Bone marrow (tissue), 2 donors: ENCODE results near the gene USP35.
A peak's percentile ranks its signal among the peaks of the same experiment; 100 is the strongest.

ENCODE experiments used
- DNase-seq, 2 donors: peaks; one replicate each; lab custom pipeline; 2025; lab: John Stamatoyannopoulos, UW

The USP35 gene, protein sequence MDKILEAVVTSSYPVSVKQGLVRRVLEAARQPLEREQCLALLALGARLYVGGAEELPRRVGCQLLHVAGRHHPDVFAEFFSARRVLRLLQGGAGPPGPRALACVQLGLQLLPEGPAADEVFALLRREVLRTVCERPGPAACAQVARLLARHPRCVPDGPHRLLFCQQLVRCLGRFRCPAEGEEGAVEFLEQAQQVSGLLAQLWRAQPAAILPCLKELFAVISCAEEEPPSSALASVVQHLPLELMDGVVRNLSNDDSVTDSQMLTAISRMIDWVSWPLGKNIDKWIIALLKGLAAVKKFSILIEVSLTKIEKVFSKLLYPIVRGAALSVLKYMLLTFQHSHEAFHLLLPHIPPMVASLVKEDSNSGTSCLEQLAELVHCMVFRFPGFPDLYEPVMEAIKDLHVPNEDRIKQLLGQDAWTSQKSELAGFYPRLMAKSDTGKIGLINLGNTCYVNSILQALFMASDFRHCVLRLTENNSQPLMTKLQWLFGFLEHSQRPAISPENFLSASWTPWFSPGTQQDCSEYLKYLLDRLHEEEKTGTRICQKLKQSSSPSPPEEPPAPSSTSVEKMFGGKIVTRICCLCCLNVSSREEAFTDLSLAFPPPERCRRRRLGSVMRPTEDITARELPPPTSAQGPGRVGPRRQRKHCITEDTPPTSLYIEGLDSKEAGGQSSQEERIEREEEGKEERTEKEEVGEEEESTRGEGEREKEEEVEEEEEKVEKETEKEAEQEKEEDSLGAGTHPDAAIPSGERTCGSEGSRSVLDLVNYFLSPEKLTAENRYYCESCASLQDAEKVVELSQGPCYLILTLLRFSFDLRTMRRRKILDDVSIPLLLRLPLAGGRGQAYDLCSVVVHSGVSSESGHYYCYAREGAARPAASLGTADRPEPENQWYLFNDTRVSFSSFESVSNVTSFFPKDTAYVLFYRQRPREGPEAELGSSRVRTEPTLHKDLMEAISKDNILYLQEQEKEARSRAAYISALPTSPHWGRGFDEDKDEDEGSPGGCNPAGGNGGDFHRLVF

DNA sequence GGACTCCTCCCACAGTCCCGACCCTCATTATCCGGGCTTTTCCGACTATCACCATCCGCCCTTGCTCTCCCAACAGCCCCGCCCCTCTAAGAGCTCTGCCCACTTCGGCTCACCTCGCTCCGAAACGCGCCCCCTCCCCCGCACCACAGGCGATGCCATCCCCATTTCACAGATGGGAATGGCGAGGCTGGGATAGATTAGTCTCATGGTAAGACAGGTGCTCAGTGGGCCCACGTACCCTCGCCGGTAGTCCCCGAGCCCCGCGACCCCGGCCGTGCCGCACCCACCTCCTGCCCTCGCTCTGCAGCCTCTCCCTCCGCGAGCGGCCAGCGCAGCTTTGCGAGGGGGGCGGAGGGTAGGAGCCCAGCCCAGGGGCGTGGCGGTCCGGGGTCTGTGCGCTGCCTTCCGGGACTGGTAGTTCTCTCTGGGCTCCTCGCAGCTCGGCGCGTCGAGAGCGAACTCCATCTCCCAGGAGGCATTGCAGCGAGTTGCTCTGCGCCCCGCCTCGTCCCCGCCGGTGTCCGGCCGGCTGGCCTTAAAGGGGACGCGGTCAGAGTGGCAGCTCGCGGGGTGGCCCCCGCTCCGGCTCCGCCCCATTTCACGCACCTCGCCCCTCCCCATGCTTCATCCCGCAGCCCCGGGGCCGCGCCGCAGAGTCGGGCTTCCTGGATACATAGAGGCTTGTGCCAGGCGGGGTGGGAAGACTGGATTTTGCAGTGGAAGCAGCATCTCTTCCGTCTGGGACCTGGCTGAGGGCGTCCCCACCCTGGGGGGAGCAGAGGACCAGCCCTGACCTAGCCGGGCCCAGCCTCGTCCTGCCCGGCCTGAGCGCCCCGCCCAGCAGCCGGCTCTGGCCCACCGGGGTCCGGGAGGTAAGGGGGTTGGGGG is at the start of gene USP35, which contains the start of gene KCTD21:
Gene USP35 (plus strand): TSS at position 634 of the 888 bp plus-strand sequence. CDS start 7,327 bp downstream, outside the sequence.
Gene KCTD21 (minus strand): TSS at position 341 of the 888 bp plus-strand sequence. CDS start 14,072 bp downstream, outside the sequence.
- DNase-seq, result peak; percentile 92 to 96

DNA sequence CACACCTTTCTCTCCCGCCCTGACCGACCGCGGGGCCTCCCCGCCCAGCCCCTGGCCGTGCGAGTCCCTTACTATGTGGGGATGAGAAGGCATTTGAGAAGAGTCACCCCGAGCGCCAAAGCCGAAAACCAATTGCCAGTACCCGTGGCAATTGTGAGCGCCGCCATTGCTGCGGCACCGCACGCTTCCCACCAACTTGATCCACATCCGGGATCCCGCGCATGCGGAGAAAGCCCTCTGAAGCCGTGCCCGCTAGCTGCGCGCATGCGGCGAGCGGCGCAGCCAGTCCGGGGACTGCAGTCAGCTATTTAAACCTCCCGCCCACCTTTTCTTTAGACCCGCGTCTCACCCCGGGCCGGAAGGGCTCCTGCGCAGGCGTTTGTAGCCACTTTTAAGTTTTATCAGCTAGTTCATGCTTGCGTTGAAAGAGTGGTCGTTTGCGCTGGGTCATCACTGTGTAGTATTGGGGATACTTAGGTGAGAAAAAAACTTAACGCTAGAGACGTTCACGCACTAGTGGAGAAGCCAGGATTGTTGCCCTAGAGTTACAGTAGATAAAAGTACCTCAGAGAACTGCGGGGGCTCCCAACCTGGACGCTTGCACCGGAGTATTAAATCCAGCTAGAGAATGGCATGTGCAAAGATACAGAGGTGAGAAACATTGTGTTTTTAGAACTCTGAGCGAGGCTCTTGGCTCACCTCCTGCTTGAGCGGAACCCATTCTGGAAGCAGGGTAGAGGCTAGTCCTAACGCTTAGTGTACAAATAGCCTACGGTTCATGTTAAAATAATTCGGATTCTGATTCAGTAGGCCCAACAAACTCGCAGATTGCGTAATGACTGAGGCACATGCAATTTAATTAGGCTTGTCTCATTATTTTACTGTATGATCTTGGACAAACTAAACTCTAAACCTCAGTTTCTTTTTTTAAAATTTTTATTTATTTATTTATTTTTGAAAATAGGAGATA is 49.0 kb upstream of the USP35 start, which contains the start of gene ALG8:
Gene ALG8 (minus strand): TSS at position 205 of the 970 bp plus-strand sequence. CDS start 38 bp downstream, at position 167.
- peak; percentile 79 to 92 for DNase-seq

DNA sequence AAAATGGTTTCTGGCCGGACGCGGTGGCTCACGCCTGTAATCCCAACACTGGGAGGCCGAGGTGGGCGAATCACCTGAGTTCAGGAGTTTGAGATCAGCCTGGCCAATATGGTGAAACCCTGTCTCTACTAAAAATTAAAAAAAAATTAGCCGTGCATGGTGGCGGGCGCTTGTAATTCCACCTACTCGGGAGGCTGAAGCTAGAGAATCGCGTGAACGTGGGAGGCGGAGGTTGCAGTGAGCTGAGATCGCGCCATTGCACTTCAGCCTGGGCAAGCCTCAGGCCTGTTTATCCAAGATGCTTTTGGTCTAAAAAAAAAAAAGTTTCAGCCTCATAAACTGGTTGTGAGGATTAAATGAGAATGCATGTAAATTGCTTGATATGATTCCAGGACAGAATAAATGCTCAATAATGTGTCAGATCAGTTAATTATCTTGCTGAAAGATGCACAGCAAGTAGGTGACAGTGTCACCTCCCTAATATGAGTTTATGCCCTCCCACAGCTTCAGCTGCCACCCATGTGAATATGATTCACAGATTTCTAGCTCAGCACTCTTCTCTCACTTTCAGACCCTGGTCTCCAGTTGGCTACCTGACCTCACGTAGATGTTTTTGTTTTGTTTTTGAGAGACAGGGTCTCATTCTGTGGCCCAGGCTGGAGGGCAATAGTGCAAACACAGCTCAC is 48.2 kb upstream of the USP35 start:
- DNase-seq, result no peak

DNA sequence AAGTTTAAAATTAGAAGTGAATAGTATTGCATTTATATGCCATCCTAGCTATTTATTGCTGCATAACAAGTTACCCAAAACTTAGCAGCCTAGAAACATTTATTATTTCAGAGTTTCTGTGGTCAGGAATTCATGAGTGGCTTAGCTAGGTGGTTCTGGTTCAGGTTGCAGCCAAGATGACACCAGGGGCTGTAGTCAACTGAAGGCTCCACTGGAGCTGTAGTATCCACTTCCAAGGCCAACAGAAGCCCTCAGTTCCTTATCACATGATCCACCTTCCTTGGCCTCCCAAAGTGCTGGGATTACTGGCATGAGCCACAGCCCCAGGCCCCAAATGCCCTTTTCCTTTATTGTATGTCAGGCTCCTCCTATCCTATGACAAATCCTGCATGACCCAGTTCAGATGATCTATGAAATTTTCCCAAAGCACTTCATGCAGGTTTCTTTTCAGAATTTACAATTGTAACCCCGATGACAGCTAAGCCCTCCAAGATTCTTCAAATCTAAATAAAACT is 43.2 kb upstream of the USP35 start:
- no peak for DNase-seq

DNA sequence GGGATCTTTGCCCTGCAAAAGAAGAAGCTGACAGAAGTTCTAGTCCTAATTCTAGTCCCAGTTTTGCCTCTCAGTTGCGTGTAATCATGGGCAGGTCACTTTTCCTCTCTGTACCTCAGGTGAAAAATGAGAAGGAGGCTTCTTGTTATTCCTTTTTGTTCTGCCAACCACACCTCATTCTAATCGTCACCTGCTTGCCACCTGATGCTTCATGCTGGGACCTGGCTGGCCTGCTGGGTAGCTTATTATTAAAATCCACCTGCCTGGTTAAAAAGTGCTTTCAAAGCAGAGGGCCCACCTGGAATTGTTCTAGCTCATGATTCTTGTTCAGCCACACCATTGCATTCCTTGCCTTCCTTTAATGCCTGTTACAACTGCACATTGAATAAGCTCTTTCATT is 40.9 kb upstream of the USP35 start:
- no peak for DNase-seq

DNA sequence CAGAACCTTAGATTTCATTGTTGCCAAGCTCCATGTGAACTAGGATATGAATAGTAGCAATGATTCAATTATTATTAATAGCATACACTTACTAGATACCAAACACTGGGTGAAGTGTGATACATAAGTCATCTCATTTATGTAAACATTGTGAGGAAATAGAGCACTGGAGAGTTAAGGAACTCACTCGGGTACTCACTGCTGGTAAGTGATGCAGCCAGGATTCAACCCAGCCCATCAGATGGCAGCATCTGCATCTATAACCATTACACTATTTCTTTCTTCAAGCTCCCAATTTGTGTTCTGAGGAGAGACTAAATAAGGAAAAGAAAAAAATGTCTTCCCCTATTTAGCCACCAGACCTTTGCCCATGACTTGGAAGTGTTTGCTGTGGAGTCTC is 39.1 kb upstream of the USP35 start:
- no peak for DNase-seq

DNA sequence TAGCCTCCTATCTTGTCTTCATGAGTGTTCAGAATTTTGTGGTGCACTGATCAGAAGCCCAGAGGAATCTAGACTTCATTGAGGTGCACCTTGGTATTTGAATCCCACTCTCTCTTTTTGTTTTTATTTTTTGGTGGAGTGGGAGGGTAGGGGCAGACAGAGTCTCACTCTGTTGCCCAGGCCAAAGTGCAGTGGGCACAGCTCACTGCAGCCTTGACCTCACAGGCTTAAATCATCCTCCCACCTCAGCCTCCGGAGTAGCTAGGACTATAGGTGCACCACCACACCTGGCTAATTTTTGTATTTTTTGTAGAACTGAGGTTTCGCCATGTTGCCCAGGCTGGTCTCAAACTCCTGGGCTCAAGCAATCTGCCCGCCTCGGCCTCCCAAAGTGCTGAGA is 38.4 kb upstream of the USP35 start:
- no peak for DNase-seq

DNA sequence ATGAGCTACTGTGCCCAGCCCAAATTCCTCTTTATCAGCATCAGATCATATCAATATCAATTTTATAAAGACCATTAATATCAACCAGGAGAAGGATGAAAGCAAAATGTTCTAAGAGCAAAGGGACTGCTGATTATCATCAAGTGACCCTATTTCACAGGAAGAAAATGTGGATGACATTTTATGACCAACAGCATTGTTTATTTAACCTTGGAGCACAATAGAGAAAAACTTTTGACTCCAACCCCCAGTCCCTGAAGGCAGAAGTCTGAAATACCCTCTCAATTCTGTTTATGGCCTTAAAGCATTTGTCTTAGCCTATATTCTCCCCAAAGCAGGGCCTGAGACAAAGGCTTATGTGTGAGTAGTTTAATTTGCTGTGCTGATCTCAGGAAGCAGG is 38.0 kb upstream of the USP35 start:
- no peak for DNase-seq

DNA sequence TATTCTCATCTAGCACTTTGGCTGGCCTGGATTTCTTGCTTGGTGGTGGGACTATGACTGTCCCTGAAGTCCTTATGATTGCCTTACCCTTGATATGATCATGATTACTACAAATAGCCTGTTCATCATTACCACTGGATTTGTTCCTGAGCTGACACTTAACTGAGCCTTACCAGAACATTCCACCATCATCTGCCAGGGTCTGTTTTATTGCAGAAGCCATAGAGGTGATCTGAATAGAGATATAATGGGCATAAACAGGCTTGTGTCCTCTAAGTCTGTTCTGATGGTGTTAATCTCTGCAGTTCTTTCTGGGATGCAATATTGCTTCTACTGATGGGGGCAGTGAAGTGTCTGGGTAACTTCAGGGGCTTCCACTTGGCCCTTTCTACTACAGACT is 36.9 kb upstream of the USP35 start:
- no peak for DNase-seq

DNA sequence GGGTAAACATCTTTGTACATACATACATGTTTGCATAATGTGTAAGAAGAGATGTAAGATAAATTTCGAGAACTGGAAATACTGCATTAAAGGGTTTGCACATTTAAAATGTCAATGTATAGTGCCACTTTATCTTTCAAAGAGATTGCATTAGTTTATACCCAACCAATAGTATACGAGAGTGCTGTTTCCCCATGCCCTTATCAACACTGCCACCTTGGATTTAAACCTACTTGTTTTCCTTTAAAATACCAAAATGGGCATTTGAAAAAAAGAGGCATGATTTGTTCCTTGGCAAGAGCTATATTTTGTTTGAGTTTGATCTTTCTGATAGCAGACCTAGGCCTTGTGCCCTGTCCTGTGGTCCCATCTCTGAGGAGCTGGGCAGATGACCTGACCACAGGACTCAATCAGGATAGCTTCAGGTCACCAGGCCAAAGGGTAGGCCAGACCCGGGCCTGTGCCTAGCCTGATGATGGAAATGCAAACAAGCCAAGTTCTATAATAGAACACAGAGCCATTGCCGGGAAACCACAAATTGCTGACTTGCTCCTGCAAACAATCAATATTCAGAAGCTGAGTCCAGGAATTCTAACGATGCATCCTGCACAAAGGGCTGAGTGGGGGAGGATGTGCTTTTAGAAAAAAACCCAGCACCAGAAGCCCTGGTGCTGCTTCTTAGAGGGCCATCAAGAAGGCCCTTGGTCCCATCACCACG is 32.4 kb upstream of the USP35 start:
- DNase-seq, result no peak

DNA sequence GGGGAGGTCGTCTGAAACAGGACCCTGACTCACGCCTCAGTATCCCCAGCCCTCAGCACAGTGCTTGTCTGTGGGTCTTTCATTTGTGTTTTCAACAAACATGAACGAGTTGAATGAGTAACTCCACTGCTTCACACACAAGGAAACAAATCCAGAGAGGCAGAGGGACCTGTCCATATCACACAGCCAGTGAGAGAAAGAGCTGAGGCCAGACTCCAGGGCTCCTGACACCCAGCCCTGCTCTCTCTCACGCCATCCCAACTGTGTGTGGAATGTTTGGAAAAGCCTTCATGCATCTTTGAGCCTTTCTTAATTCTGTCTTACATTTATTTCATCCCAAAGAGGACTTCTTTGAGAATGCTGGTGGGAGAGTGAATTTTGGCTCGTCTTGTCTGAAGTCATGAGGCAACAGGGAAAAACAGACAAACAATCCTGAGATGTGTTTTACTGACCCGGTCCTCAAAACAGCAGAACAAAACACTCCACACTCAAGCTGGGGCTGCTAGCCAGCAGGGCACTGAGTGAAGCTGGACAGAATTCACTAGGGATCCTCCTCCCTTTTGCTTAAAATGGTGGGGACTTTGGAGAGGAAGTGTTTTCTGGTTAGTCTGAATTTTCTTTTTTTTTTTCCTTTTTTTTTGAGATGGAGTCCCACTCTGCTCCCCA is 29.6 kb upstream of the USP35 start:
- DNase-seq, result no peak

DNA sequence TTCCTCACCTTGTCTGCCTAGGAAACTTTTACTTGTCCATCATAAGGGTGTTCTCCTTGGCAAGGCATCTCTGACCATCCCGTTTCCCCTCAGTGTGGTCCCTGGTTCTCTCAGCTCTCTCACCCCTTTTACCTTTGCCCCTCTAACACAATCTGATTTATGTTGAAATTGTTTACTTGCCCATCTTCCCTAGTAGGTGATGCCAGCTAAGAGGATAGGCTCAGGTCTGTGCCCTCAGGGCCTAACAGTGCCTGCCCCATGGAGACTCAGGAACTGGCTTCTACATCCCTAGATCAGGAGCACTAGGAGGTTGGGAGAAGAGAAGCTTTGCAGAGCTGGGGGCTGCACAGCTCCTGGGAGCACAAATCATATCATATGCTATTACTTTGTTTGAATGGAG is 28.2 kb upstream of the USP35 start:
- no peak for DNase-seq

DNA sequence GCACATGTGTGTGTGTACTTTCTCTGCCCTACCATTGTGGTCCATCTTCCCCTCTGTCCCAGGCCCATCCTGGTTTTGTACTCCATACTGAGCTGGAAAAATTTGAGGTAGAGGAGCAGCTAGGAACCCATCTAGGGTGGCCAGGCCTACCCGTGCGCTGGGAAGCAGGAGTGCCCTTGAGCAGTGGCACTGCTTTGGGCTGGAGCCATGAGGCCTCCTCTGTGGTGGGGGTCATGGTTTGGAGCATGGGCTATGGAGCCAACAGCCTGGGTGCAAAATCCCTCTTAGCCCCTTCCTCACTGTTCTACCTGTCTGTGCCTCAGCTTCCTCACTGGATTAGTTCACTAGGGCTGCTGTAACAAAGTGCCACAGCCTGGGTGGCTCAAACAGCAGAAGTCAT is 27.4 kb upstream of the USP35 start:
- DNase-seq, result no peak

DNA sequence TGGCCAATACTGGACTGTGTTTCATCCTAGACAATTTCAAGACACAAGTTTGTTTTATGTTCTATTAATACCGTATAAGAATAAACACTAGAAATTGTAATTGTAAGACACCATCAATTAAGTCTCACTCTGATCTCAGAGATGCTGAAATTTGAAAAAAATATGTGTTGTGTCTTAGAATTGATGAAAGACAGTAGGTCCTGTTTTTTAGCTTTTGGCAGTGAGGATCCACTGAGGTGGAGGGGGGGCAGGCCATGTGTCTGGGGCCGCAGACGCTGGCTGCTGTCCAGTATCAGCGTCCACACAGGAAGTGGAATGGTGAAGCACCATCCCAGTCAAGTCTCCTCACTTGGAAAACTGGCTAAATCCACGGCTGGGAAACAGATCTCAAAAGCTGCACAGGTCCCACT is 26.8 kb upstream of the USP35 start:
- DNase-seq, result no peak

DNA sequence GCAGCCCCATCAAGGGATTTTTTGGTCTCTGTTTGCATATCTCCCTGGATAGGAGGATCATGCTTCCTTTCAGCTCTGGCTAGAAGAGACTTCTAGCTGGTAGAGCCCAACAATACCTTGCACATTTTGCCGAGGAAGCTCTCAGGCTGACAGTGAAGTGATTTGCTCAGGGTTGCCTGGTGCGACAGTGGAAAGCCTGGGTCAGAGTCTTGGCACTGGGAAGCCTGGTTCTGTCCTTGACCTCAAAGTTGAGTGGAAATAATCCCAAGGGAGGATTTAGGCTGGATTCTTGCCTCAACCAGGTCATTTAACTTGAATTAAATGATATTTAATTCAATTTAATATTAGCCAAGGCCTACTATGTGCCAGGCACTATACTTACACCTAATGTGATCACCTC is 24.9 kb upstream of the USP35 start:
- DNase-seq, result no peak

DNA sequence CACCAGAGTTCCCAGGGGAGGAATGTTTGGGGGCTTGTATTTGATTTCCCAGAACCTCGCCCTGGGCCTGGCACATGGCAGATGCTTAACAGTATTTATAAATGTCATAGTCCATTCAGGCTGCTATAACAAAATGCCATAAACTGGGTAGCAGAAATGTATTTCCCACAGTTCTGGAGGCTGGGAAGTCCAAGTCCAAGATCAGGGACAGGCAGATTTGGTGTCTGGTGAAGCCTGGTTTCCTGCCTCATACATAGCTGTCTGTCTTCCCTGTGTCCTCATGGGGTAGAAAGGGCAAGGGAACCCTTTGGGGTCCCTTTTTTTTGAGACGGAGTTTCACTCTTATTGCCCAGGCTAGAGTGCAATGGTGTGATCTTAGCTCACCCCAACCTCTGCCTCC is 24.2 kb upstream of the USP35 start:
- no peak for DNase-seq

DNA sequence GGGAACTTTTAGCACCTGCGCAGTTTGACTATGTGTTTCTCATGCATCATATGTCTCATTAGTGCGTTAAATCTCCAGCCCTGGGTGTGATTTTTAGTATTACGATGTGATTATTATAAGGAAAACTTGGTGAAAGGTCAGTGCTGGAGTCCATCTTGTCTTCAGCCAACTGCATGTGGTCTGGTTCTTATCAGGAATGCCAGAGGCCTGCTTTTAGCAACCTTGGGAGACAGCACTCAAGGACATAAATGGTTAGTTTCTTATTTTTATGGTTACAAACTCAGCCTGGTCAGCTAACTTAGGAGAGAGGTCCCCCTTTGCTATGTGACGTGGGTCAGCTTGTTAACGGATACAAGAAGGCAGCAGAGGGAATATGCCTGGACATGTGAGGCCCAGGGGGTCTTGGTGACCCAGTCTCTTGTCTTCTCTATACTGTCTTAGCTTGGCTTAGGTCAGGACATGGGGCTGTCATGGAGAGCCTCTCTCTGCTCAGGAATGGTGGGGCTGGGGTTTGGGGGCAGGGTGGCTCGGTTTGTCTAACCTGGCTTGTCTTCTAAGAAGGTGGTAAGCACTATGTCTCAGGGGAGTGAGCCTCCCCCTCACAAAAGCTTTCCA is 21.8 kb upstream of the USP35 start:
- no peak for DNase-seq
